Measurements from ENCODE around the gene ZNF764.
"Not testable (repeated sequence)": the region's sequence is repeated elsewhere in the genome, so short reads cannot be mapped to it uniquely, and the experiment has no call there.

The ZNF764 gene

GRCh38 chr16:30526137-30526822 lies 31.9 kb downstream of the ZNF764 start, which contains the start of gene ZNF768:
Gene ZNF768, minus strand, starts transcription at chr16:30526566. Its CDS starts 153 bp downstream, at chr16:30526413.
- DNase-seq = no peak

- DNase-seq = no peak
These were observed 32.4 kb downstream of the ZNF764 start for GRCh38 chr16:30525844-30526136.

GRCh38 chr16:30524575-30525568 lies 33.3 kb downstream of the ZNF764 start:
- DNase-seq = no peak

GRCh38 chr16:30523768-30524574 lies 34.2 kb downstream of the ZNF764 start:
- no peak for DNase-seq

- DNase-seq = not testable (repeated sequence)
These were observed 35.3 kb downstream of the ZNF764 start for GRCh38 chr16:30522702-30523463.

GRCh38 chr16:30521873-30522641 lies 36.1 kb downstream of the ZNF764 start:
- no peak for DNase-seq

- no peak for DNase-seq
These were observed 36.7 kb downstream of the ZNF764 start for GRCh38 chr16:30521476-30521872.

GRCh38 chr16:30519120-30520049 lies 38.8 kb downstream of the ZNF764 start:
- DNase-seq = no peak

- DNase-seq = no peak
These were observed 39.6 kb downstream of the ZNF764 start for GRCh38 chr16:30518552-30518951.

- DNase-seq = no peak
These were observed 42.9 kb downstream of the ZNF764 start for GRCh38 chr16:30515275-30515674.

GRCh38 chr16:30511509-30511908 lies 46.7 kb downstream of the ZNF764 start:
- DNase-seq = no peak

GRCh38 chr16:30510376-30510938 lies 47.7 kb downstream of the ZNF764 start:
- DNase-seq = no peak

GRCh38 chr16:30509081-30509765 lies 49.0 kb downstream of the ZNF764 start:
- DNase-seq = no peak

Measured in CD4-positive, alpha-beta T cell treated with Interleukin-15 for 1 hour (primary cell).